K562 (cell line): ENCODE data around the gene SLC13A1. TPM values are rescaled to one million over a fixed set of nuclear protein-coding genes. Genes with fewer than 3 reads are reported as not detected.

Experiments
- ATAC-seq: fragments of 200-7000 bp; cut with Tn5 transposase; 3 replicates; pipeline ENCODE4 v1.9.1; 2020; ENCODE audit warnings: moderate library complexity
- BruUV-seq: library from RNA; stranded (reverse); fragments of 400-500 nt; replicated peaks from 2 replicates; lab custom pipeline; 2021; lab: Mats Ljungman, UMichigan
- CTCF ChIA-PET: fragments of 300-600 bp; formaldehyde crosslinking; extraction: SDS; loops from one replicate; lab custom pipeline; 2021; ENCODE audit warnings: low intra/inter-chr PET ratio; lab: Yijun Ruan, JAX
- POLR2A ChIA-PET: fragments of 300-600, 350-650 bp; sonication (Branson Sonifier 250); formaldehyde crosslinking; extraction: SDS; loops from one replicate; lab custom pipeline; 2021; ENCODE audit warnings: antibody characterized with exemption, inconsistent platforms; lab: Yijun Ruan, JAX
- DNase-seq, 4 experiments: peaks; one replicate each; pipeline versions ENCODE4 v3.0.0 to v3.0.0-alpha.2; 2011 to 2018; ENCODE audit warnings: low spot score in 3 of 4, mixed read lengths in 3 of 4; ENCODE audit errors: extremely low read depth in 1 of 4
- FAIRE-seq: peaks from 2 replicates; lab custom pipeline; 2011; peaks lifted over from hg19 to GRCh38; lab: Jason Lieb, UNC
- H2AFZ ChIP-seq: 2 replicates; pipeline ENCODE4 v1.6.0; 2011; ENCODE audit warnings: low read depth, low read length, control low read depth, inconsistent platforms
- H3K27ac ChIP-seq: fragments of 200-600 bp; 3 replicates; pipeline ENCODE4 v1.8.0; 2011; ENCODE audit warnings: low read depth, mild to moderate bottlenecking, control low read depth, inconsistent platforms, low read length, moderate library complexity, mixed read lengths; ENCODE audit errors: extremely low read depth
- H3K27me3 ChIP-seq, 2 experiments: fragments of 300-600 bp in 1 of 2; 2 replicates in 1 of 2; 3 replicates in 1 of 2; pipeline versions ENCODE4 v1.6.0 to v1.8.0; 2011; ENCODE audit warnings: inconsistent platforms in 2 of 2, low read length in 2 of 2, mild to moderate bottlenecking in 1 of 2, mixed read lengths in 1 of 2, moderate library complexity in 1 of 2; ENCODE audit not compliant: control insufficient read depth in 2 of 2, insufficient read depth in 2 of 2
- H3K36me3 ChIP-seq: fragments of 300-600 bp; 3 replicates; pipeline ENCODE4 v1.8.0; 2011; ENCODE audit warnings: mild to moderate bottlenecking, low read length, inconsistent platforms; ENCODE audit not compliant: control insufficient read depth, insufficient read depth
- H3K4me1 ChIP-seq, 2 experiments: fragments of 200-600 bp in 1 of 2; replicated peaks in 1 of 2; 2 replicates in 1 of 2; 3 replicates in 1 of 2; pipeline versions ENCODE4 v1.5.1 to v1.8.0; 2011; ENCODE audit warnings: inconsistent platforms in 2 of 2, low read length in 2 of 2, mild to moderate bottlenecking in 1 of 2, mixed read lengths in 1 of 2, moderate library complexity in 1 of 2; ENCODE audit not compliant: control insufficient read depth in 2 of 2, insufficient read depth in 2 of 2
- H3K4me2 ChIP-seq: 2 replicates; pipeline ENCODE4 v1.6.1; 2011; ENCODE audit warnings: low read length, control low read depth, inconsistent platforms, mixed read lengths; ENCODE audit not compliant: insufficient read depth
- H3K4me3 ChIP-seq: fragments of 200-600 bp; sonication (generic), shearing (Covaris generic); 2 replicates; pipeline ENCODE4 v1.5.1; 2016; ENCODE audit warnings: control low read depth, inconsistent platforms
- H3K79me2 ChIP-seq: fragments of 200-600 bp; 3 replicates; pipeline ENCODE4 v1.8.0; 2011; ENCODE audit warnings: low read length, inconsistent platforms; ENCODE audit not compliant: control insufficient read depth, insufficient read depth
- H3K9ac ChIP-seq, 2 experiments: 2 replicates each; pipeline versions ENCODE4 v1.6.0 to v1.6.1; 2011; ENCODE audit warnings: low read depth in 2 of 2, low read length in 2 of 2, control low read depth in 1 of 2, inconsistent platforms in 1 of 2, mild to moderate bottlenecking in 1 of 2, mixed read lengths in 1 of 2; ENCODE audit not compliant: insufficient read depth in 1 of 2
- H3K9me1 ChIP-seq: one replicate; pipeline ENCODE4 v1.6.0; 2011; ENCODE audit warnings: inconsistent platforms, mild to moderate bottlenecking, low read length, moderate library complexity; ENCODE audit not compliant: control insufficient read depth, insufficient read depth
- H3K9me3 ChIP-seq: replicated peaks from 2 replicates; pipeline ENCODE4 v1.5.1; 2011; ENCODE audit warnings: low read depth, low read length, inconsistent platforms; ENCODE audit not compliant: control insufficient read depth, insufficient read depth
- H4K20me1 ChIP-seq: replicated peaks from 2 replicates; pipeline ENCODE4 v1.6.1; 2011; ENCODE audit warnings: low read length, inconsistent platforms, mixed read lengths; ENCODE audit not compliant: control insufficient read depth, insufficient read depth
- ADNP ChIP-seq: fragments of 200-800 bp; sonication (Bioruptor generic); IDR thresholded peaks from 2 replicates; pipeline ENCODE4 v1.6.1; 2016; ENCODE audit warnings: missing genetic modification characterization, missing compliant biosample characterization
- BRD4 ChIP-seq: fragments of 200-600 bp; sonication (generic); IDR thresholded peaks from 2 replicates; pipeline ENCODE4 v1.6.1; 2017; ENCODE audit warnings: inconsistent platforms
- EGR1 ChIP-seq: fragments of 450-650 bp; conservative IDR thresholded peaks from 2 replicates; pipeline ENCODE4 v1.6.1; 2017; ENCODE audit warnings: mild to moderate bottlenecking
- ELF2 ChIP-seq: fragments of 250-450 bp; sonication (Bioruptor Pico); IDR thresholded peaks from 2 replicates; pipeline ENCODE4 v1.5.0; 2021; ENCODE audit warnings: mild to moderate bottlenecking
- ETV6 ChIP-seq, 3 experiments: fragments of 150-350 bp in 1 of 3; sonication (generic) in 1 of 3; formaldehyde crosslinking in 1 of 3; IDR thresholded peaks; 2 replicates each; pipeline versions ENCODE4 v1.6.1 to v1.8.0; 2014 to 2022; ENCODE audit warnings: borderline replicate concordance in 2 of 3, low read depth in 2 of 3, antibody characterized with exemption in 1 of 3, low read length in 1 of 3, mild to moderate bottlenecking in 1 of 3, missing genetic modification reagents in 1 of 3
- GMEB1 ChIP-seq: fragments of 250-450 bp; sonication (Bioruptor Pico); IDR thresholded peaks from 2 replicates; pipeline ENCODE4 v1.4.0; 2020; ENCODE audit warnings: mild to moderate bottlenecking
- HES1 ChIP-seq: fragments of 450-650 bp; IDR thresholded peaks from 2 replicates; pipeline ENCODE4 v1.6.1; 2016; ENCODE audit warnings: low read depth, mild to moderate bottlenecking, moderate library complexity
- OTX1 ChIP-seq: fragments of 450-650 bp; formaldehyde crosslinking; IDR thresholded peaks from 2 replicates; pipeline ENCODE4 v1.4.0; 2022; ENCODE audit warnings: mild to moderate bottlenecking
- PPARD ChIP-seq: fragments of 250-450 bp; sonication (Bioruptor Pico); IDR thresholded peaks from 2 replicates; pipeline ENCODE4 v1.8.0; 2022; ENCODE audit warnings: inconsistent platforms, mild to moderate bottlenecking, moderate library complexity
- RAD51 ChIP-seq: fragments of 450-650 bp; IDR thresholded peaks from 2 replicates; pipeline ENCODE4 v1.7.1; 2016; ENCODE audit warnings: low read depth, mild to moderate bottlenecking, borderline replicate concordance
- SUPT5H ChIP-seq: fragments of 450-650 bp; IDR thresholded peaks from 2 replicates; pipeline ENCODE4 v1.6.1; 2016
- XRCC3 ChIP-seq: fragments of 450-650 bp; IDR thresholded peaks from 2 replicates; pipeline ENCODE4 v1.6.1; 2017; ENCODE audit warnings: mild to moderate bottlenecking, moderate library complexity
- ZFP1 ChIP-seq: fragments of 450-650 bp; formaldehyde crosslinking; IDR thresholded peaks from 2 replicates; pipeline ENCODE4 v1.4.0; 2020; ENCODE audit warnings: mild to moderate bottlenecking, mixed read lengths
- ZNF609 ChIP-seq: sonication (generic); formaldehyde crosslinking; IDR thresholded peaks from 2 replicates; pipeline ENCODE4 v1.8.1; 2023; ENCODE audit warnings: missing genetic modification reagents, mild to moderate bottlenecking, borderline replicate concordance
- WGBS: fragments of 100-300 bp; shearing (Covaris generic); methylation state at CpG from one replicate; pipeline ENCODE4 v1.1.6; 2016; ENCODE audit warnings: low coverage, mixed read lengths; ENCODE audit not compliant: insufficient coverage; ENCODE audit errors: missing lambda C conversion rate; 5-methylcytosine and 5-hydroxymethylcytosine counted together
- in situ Hi-C: fragments of 300-500 bp; cut with MboI; formaldehyde crosslinking; loops from 4 replicates; pipeline ENCODE4 v1.15.0; 2018; ENCODE audit warnings: inconsistent platforms, mixed read lengths
- intact Hi-C: fragments of 100-400 bp; cut with micrococcal nuclease; formaldehyde crosslinking; loops from 2 replicates; pipeline ENCODE4 v1.14.2; 2022
- polyA plus RNA-seq, 8 experiments: library from polyadenylated mRNA; depleted of rRNA in 4 of 8; stranded (reverse) in 5 of 8; unstranded in 3 of 8; fragments of >200 nt; fragmentation: Nextera tagmentation in 2 of 8; fragmentation: Illumina TruSeq in 1 of 8; extraction: Ambion mirVana in 2 of 8; extraction: Trizol in 1 of 8; gene quantifications; 2 replicates each; pipeline versions ENCODE4 v1.2.1 to v1.2.3, GENCODE V29; 2011 to 2014; ENCODE audit warnings: inconsistent platforms in 1 of 8, missing spikeins in 1 of 8
- total RNA-seq, 7 experiments: library from RNA; depleted of rRNA in 6 of 7; stranded (reverse); fragments of >200 nt in 6 of 7; fragmentation: Illumina TruSeq in 2 of 7; extraction: Trizol in 2 of 7; gene quantifications; 2 replicates each; pipeline versions ENCODE4 v1.2.1 to v1.2.3, GENCODE V29; 2011 to 2021; ENCODE audit warnings: low replicate concordance in 1 of 7

Gene SLC13A1
- total and polyA plus RNA-seq, 9 of the 15 experiments (the other 6 are each of a cell fraction or from before 2014, with no cell fraction given): 0.04 TPM; not detected in 8

GRCh38 chr7:123218866-123219265 lies 19.1 kb upstream of the SLC13A1 start:
- DNase-seq: no peak
- in situ Hi-C loops: no loop called here
- TF ChIP-seq EGR1 (no peak), XRCC3 (no peak), PPARD (CRISPR knock-in tag) (no peak), GMEB1 (no peak), ZNF609 (CRISPR knock-in tag) (no peak), HES1 (no peak), ETV6 (IDR thresholded peaks at IDR 0.05; ENCODE audit: borderline replicate concordance in 1 of 2, low read depth in 2 of 2, low read length in 1 of 2) (no peak), ETV6 (CRISPR knock-in tag; IDR thresholded peaks at IDR 0.05; ENCODE audit: borderline replicate concordance) (no peak), BRD4 (no peak), SUPT5H (no peak), ADNP (tag) (no peak), RAD51 (no peak), ELF2 (CRISPR knock-in tag) (no peak), OTX1 (no peak), ZFP1 (CRISPR knock-in tag) (no peak)
- WGBS: 0% methylated on average over 2 of the region's 2 CpGs
- CTCF ChIA-PET: no interaction called here
- no peaks in the 10 kb centered on the region for H3K79me2 ChIP-seq
- H3K9me1 ChIP-seq: no peaks in the 10 kb centered on the region
- BruUV-seq: no TSS peak
- H3K27ac ChIP-seq: no peak overlapping the region
- POLR2A ChIA-PET: no interaction called here
- no peak overlapping the region for H3K9ac ChIP-seq
- H4K20me1 ChIP-seq: no peaks in the 10 kb centered on the region
- H2AFZ ChIP-seq: no peak overlapping the region
- H3K4me2 ChIP-seq: no peak overlapping the region
- H3K4me1 ChIP-seq: no peaks in the 10 kb centered on the region
- no peaks in the 10 kb centered on the region for H3K27me3 ChIP-seq
- no peak for ATAC-seq
- no peaks in the 10 kb centered on the region for H3K36me3 ChIP-seq
- intact Hi-C loops: no loop called here
- FAIRE-seq: no peak
- H3K4me3 ChIP-seq: no peak overlapping the region
- H3K9me3 ChIP-seq: no peaks in the 10 kb centered on the region; the same call in 1 of the 2 replicates
